Neuronal stem cell (in vitro differentiated cells): ENCODE data around the gene NPEPPS.
"Not testable (repeated sequence)": the region's sequence is repeated elsewhere in the genome, so short reads cannot be mapped to it uniquely, and the experiment has no call there.

Experiments
- DNase-seq: peaks from one replicate; pipeline ENCODE4 v3.0.0-alpha.2; 2013; ENCODE audit warnings: low spot score
- H2AFZ ChIP-seq: one replicate; pipeline ENCODE4 v1.6.1; 2013; ENCODE audit warnings: mild to moderate bottlenecking, low read length, inconsistent platforms
- H2AK5ac ChIP-seq: 2 replicates; pipeline ENCODE4 v1.6.1; 2013; ENCODE audit warnings: low read depth, mild to moderate bottlenecking, inconsistent platforms, low read length, moderate library complexity, mixed read lengths
- H2BK120ac ChIP-seq: 2 replicates; pipeline ENCODE4 v1.6.1; 2013; ENCODE audit warnings: low read depth, mild to moderate bottlenecking, inconsistent platforms, low read length, moderate library complexity, mixed read lengths
- H2BK12ac ChIP-seq: one replicate; pipeline ENCODE4 v1.6.1; 2013; ENCODE audit warnings: low read length, inconsistent platforms
- H2BK15ac ChIP-seq: 2 replicates; pipeline ENCODE4 v1.6.1; 2013; ENCODE audit warnings: mild to moderate bottlenecking, low read length, inconsistent platforms, mixed read lengths
- H2BK5ac ChIP-seq: one replicate; pipeline ENCODE4 v1.6.1; 2013; ENCODE audit warnings: inconsistent platforms, mild to moderate bottlenecking, low read length, moderate library complexity
- H3K14ac ChIP-seq: one replicate; pipeline ENCODE4 v1.6.1; 2013; ENCODE audit warnings: low read length, inconsistent platforms
- H3K18ac ChIP-seq: 2 replicates; pipeline ENCODE4 v1.6.1; 2013; ENCODE audit warnings: low read length, inconsistent platforms
- H3K23ac ChIP-seq: 2 replicates; pipeline ENCODE4 v1.6.1; 2013; ENCODE audit warnings: low read depth, mild to moderate bottlenecking, mixed read lengths, low read length, inconsistent platforms; ENCODE audit not compliant: poor library complexity
- H3K27ac ChIP-seq: replicated peaks from 3 replicates; pipeline ENCODE4 v1.5.1; 2013; ENCODE audit warnings: low read length, inconsistent platforms
- H3K27me3 ChIP-seq, 3 experiments: 2 replicates each; pipeline ENCODE4 v1.6.1; 2013; ENCODE audit warnings: low read length in 3 of 3, mild to moderate bottlenecking in 2 of 3, inconsistent platforms in 1 of 3, low read depth in 1 of 3, mixed read lengths in 1 of 3, moderate library complexity in 1 of 3; ENCODE audit not compliant: control insufficient read depth in 3 of 3, insufficient read depth in 3 of 3
- H3K36me3 ChIP-seq, 2 donors: replicated peaks in 1 of 2; 2 replicates each; pipeline ENCODE4 v1.6.1; 2013; ENCODE audit warnings: low read length in 2 of 2; ENCODE audit not compliant: control insufficient read depth in 2 of 2, insufficient read depth in 2 of 2
- H3K4ac ChIP-seq: 2 replicates; pipeline ENCODE4 v1.6.1; 2013; ENCODE audit warnings: inconsistent platforms, mild to moderate bottlenecking, low read length, moderate library complexity
- H3K4me1 ChIP-seq, 2 donors: 1 replicate in 1 of 2; 2 replicates in 1 of 2; pipeline ENCODE4 v1.6.1; 2013; ENCODE audit warnings: low read length in 2 of 2, low read depth in 1 of 2; ENCODE audit not compliant: control insufficient read depth in 2 of 2, insufficient read depth in 1 of 2
- H3K4me2 ChIP-seq: one replicate; pipeline ENCODE4 v1.6.1; 2013; ENCODE audit warnings: mild to moderate bottlenecking, low read length, inconsistent platforms; ENCODE audit not compliant: insufficient read depth, poor library complexity, severe bottlenecking
- H3K4me3 ChIP-seq, 2 donors: 2 replicates each; pipeline ENCODE4 v1.5.1; 2013; ENCODE audit warnings: low read length in 2 of 2, mild to moderate bottlenecking in 2 of 2, inconsistent platforms in 1 of 2, moderate library complexity in 1 of 2
- H3K79me1 ChIP-seq: one replicate; pipeline ENCODE4 v1.6.1; 2013; ENCODE audit warnings: low read depth, mild to moderate bottlenecking, inconsistent platforms, low read length, moderate library complexity
- H3K9ac ChIP-seq: one replicate; pipeline ENCODE4 v1.6.1; 2013; ENCODE audit warnings: mild to moderate bottlenecking, low read depth, low read length, inconsistent platforms; ENCODE audit not compliant: poor library complexity
- H3K9me3 ChIP-seq, 2 donors: replicated peaks in 1 of 2; 2 replicates each; pipeline versions ENCODE3 to v1.6.1; 2013; ENCODE audit warnings: low read length in 2 of 2, mild to moderate bottlenecking in 2 of 2, inconsistent platforms in 1 of 2, low read depth in 1 of 2, mixed read lengths in 1 of 2, moderate library complexity in 1 of 2; ENCODE audit not compliant: control insufficient read depth in 2 of 2, insufficient read depth in 1 of 2
- H4K8ac ChIP-seq: one replicate; pipeline ENCODE4 v1.6.1; 2013; ENCODE audit warnings: low read depth, mild to moderate bottlenecking, inconsistent platforms, low read length, moderate library complexity
- H4K91ac ChIP-seq: one replicate; pipeline ENCODE4 v1.6.1; 2013; ENCODE audit warnings: low read length, low read depth, mild to moderate bottlenecking, inconsistent platforms; ENCODE audit not compliant: poor library complexity
- WGBS, 2 donors: extraction: QIAGEN DNeasy Blood & Tissue Kit; methylation state at CpG; one replicate each; pipeline ENCODE4 v1.1.7; 2013; ENCODE audit warnings: missing lambda C conversion rate in 2 of 2, mixed read lengths in 1 of 2; ENCODE audit not compliant: insufficient read length in 2 of 2, insufficient replicate concordance in 1 of 2; ENCODE audit errors: extremely low coverage in 2 of 2; 5-methylcytosine and 5-hydroxymethylcytosine counted together

NPEPPS gene

DNA sequence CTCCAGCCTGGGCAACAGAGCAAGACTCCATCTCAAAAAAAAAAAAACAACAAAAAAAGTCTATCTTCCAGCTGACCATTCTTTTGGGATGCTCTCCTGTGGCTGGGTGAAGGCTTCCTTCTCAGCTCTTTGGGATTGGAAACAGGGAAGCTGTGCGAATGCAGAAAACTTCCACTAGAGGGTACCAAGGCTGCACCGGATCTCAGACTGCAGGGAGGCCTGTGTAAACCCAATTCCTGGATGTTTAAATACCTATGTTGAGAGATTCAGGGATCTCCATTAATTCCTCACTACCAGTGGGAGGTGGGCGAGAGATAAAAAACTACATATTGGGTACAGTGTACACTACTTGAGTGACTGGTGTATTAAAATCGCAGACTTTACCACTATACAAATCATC is 30.3 kb upstream of the NPEPPS start:
- H3K4me1 ChIP-seq, H3K18ac ChIP-seq, H2AK5ac ChIP-seq, H3K27me3 ChIP-seq, H3K79me1 ChIP-seq, H3K9ac ChIP-seq, H3K14ac ChIP-seq, DNase-seq, H3K9me3 ChIP-seq, H4K8ac ChIP-seq, H3K4me2 ChIP-seq, H2BK15ac ChIP-seq, H4K91ac ChIP-seq, H3K36me3 ChIP-seq, H3K4me3 ChIP-seq, H3K23ac ChIP-seq, H2AFZ ChIP-seq, H2BK12ac ChIP-seq, H2BK120ac ChIP-seq, H2BK5ac ChIP-seq, H3K27ac ChIP-seq, H3K4ac ChIP-seq: not testable (repeated sequence)
- WGBS, 2 donors: no CpG with 5 or more reads among the region's 4 CpGs

DNA sequence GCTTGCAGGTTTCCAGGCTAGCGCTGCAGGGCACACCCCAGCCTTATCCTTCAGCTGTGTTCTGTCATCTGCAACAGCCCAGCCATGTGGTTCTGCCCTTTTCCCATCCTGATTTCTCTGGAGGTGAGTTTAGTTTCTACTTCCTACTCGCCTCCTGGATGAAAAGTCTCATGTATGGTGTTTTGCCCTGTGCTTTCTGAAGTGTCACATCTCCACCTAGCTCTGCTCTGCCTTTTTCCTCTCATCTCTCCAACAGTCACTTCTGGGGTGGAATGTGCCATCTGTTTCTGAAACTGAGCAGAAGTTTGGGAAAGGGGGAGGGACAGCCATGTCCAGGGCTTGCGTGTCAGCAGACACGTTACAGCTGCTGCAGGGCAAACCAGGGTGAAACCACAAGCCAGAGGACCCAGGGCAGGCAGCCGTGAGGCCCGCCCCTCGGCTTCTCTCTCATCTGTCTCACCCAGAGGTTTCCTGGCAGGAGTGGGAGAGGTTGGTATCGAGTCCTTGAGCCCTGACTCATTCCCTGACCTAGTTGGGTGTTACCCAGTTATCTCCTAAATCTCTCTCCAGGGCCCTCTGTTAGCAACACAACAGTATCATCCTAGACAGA is 28.7 kb upstream of the NPEPPS start:
- not testable (repeated sequence) for H3K18ac ChIP-seq, H2BK12ac ChIP-seq, H2BK5ac ChIP-seq, H3K4ac ChIP-seq, H3K27me3 ChIP-seq, H3K14ac ChIP-seq, H2BK15ac ChIP-seq, H3K9ac ChIP-seq, DNase-seq, H4K91ac ChIP-seq, H3K9me3 ChIP-seq, H3K4me2 ChIP-seq, H3K27ac ChIP-seq, H3K36me3 ChIP-seq, H2AK5ac ChIP-seq, H3K4me1 ChIP-seq, H3K23ac ChIP-seq, H3K4me3 ChIP-seq, H2BK120ac ChIP-seq, H4K8ac ChIP-seq, H3K79me1 ChIP-seq
- H2AFZ ChIP-seq: peak overlapping the region; percentile 71
- no CpG with 5 or more reads among the region's 8 CpGs for WGBS, 2 donors

DNA sequence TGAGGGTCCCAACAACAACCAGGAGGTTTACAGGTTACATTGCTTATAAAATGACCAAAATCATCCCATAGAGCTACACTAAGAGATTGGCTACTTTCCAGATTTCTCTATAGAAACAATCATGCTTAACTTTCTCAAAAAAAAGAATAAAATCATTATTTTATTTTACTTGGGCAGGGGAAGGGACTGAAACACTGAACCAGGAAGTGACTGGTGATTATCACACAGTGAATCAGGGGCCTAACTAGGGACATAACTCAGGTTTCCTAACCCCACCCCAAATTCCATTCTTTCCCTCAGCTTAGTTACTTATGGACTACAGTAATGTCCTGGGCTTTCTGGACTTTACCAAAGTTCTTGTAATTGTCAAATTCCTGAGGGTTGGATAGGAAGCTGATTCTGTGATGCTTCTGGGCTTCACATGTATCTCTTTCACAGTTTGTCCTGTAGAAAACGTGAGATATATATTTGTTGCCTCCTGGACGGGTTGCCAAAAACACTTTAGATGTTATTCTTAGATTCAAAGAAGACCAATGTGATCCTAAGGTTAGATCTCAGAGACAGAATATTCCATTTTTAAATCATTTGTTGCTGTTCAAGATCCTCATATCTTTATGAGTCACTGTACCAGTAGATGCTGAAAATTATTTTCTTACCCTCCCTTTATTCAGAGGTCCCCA is 28.0 kb upstream of the NPEPPS start:
- not testable (repeated sequence) for H3K4me1 ChIP-seq, H3K79me1 ChIP-seq, H3K4me2 ChIP-seq, H3K14ac ChIP-seq, H3K9me3 ChIP-seq, H2AFZ ChIP-seq, H3K23ac ChIP-seq, H2AK5ac ChIP-seq, DNase-seq, H2BK5ac ChIP-seq, H2BK120ac ChIP-seq, H3K9ac ChIP-seq, H4K91ac ChIP-seq, H3K27me3 ChIP-seq, H4K8ac ChIP-seq, H3K4me3 ChIP-seq, H2BK15ac ChIP-seq, H3K27ac ChIP-seq, H3K36me3 ChIP-seq, H2BK12ac ChIP-seq, H3K4ac ChIP-seq, H3K18ac ChIP-seq
- WGBS, 2 donors: no CpG with 5 or more reads among the region's 2 CpGs

DNA sequence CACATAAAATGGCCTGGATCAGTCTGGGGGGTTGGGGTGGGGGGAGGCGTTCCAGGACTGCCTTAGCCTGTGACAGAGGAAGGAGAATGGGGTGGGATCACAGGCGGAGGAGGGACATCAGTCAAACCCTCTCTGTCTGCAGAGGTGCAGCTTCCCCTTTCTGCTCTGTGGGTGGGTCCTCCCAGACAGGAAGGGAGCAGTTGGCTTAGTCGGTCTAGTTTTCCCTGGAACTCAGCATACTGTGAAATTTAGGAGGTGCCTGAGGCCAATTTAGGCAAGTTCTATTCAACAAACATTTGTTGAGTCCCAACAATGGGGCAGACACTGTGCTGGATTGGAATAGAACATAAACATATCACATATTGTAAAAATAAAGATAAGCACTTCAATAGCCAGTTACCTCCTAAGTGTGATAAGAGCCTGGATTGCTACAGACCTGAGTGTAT is 19.2 kb upstream of the NPEPPS start:
- H2BK5ac ChIP-seq, H3K4me2 ChIP-seq, H2AFZ ChIP-seq, H3K79me1 ChIP-seq, H2BK120ac ChIP-seq, H3K18ac ChIP-seq, H3K4ac ChIP-seq, H3K4me3 ChIP-seq, DNase-seq, H4K91ac ChIP-seq, H3K27me3 ChIP-seq, H3K9me3 ChIP-seq, H3K4me1 ChIP-seq, H4K8ac ChIP-seq, H3K9ac ChIP-seq, H2BK15ac ChIP-seq, H3K36me3 ChIP-seq, H3K14ac ChIP-seq, H2AK5ac ChIP-seq, H3K23ac ChIP-seq, H3K27ac ChIP-seq, H2BK12ac ChIP-seq: not testable (repeated sequence)
- no CpG with 5 or more reads among the region's 3 CpGs for WGBS, 2 donors
